HCT116 (cell line): ENCODE results near the gene CCDC86. TPM values are rescaled to one million over a fixed set of nuclear protein-coding genes. Genes with fewer than 3 reads are reported as not detected.

Source experiments
- ATAC-seq: fragments of 200-7000 bp; cut with Tn5 transposase; 2 replicates; pipeline ENCODE4 v1.9.1; 2020; ENCODE audit warnings: mild to moderate bottlenecking, moderate library complexity
- BruUV-seq: library from RNA; stranded (reverse); fragments of 400-500 nt; replicated peaks from 2 replicates; lab custom pipeline; 2021; lab: Mats Ljungman, UMichigan
- CTCF ChIA-PET: fragments of 300-600 bp; sonication (Branson Sonifier 250); formaldehyde crosslinking; loops from one replicate; lab custom pipeline; 2021; ENCODE audit warnings: antibody characterized with exemption; lab: Charles Lee
- POLR2A ChIA-PET: fragments of 300-600, 350-600 bp; sonication (Branson Sonifier 250); formaldehyde crosslinking; loops from one replicate; lab custom pipeline; 2021; ENCODE audit warnings: antibody characterized with exemption; lab: Charles Lee
- RAD21 ChIA-PET, 2 experiments: fragments of 300-600 bp; sonication (Branson Sonifier 250); formaldehyde crosslinking; loops; one replicate each; lab custom pipeline; 2023; ENCODE audit warnings: low total read pairs in 2 of 2; ENCODE audit not compliant: uncharacterized antibody in 2 of 2, unreplicated experiment in 2 of 2, low non-redundant PET in 1 of 2; lab: Charles Lee
- DNase-seq: peaks from one replicate; pipeline ENCODE4 v3.0.0-alpha.2; 2010; ENCODE audit warnings: low read depth, low spot score
- H2AFZ ChIP-seq: fragments of 200-600 bp; shearing (Covaris generic), sonication (generic); 2 replicates; pipeline ENCODE4 v1.6.1; 2017; ENCODE audit warnings: low read depth, mixed run types, mixed read lengths, antibody characterized with exemption, low read length; ENCODE audit not compliant: poor library complexity, severe bottlenecking
- H3K27ac ChIP-seq: 2 replicates; pipeline ENCODE4 v1.5.1; 2012; ENCODE audit warnings: low read depth, low read length
- H3K27me3 ChIP-seq: fragments of 200-600 bp; sonication (generic); 2 replicates; pipeline ENCODE4 v1.6.1; 2016; ENCODE audit warnings: mixed run types, low read length, mixed read lengths; ENCODE audit not compliant: insufficient read depth
- H3K36me3 ChIP-seq, 2 experiments: fragments of 200-500 bp in 1 of 2; fragments of 200-600 bp in 1 of 2; sonication (Bioruptor generic) in 1 of 2; sonication (generic) in 1 of 2; 2 replicates each; pipeline versions ENCODE4 v1.5.1 to v1.6.1; 2014 to 2016; ENCODE audit warnings: low read length in 2 of 2, inconsistent platforms in 1 of 2, mixed read lengths in 1 of 2, mixed run types in 1 of 2; ENCODE audit not compliant: insufficient read depth in 2 of 2, control insufficient read depth in 1 of 2
- H3K4me1 ChIP-seq, 2 experiments: fragments of 200-600 bp in 1 of 2; sonication (generic) in 1 of 2; 2 replicates each; pipeline versions ENCODE4 v1.5.1 to v1.6.1; 2012 to 2017; ENCODE audit warnings: low read length in 2 of 2, inconsistent platforms in 1 of 2, mild to moderate bottlenecking in 1 of 2, mixed read lengths in 1 of 2, mixed run types in 1 of 2, moderate library complexity in 1 of 2; ENCODE audit not compliant: insufficient read depth in 2 of 2, control insufficient read depth in 1 of 2
- H3K4me2 ChIP-seq: fragments of 200-600 bp; sonication (generic); 2 replicates; pipeline ENCODE4 v1.6.1; 2017; ENCODE audit warnings: mixed run types, low read length, mixed read lengths
- H3K4me3 ChIP-seq, 2 experiments: fragments of 200-600 bp in 1 of 2; sonication (generic) in 1 of 2; replicated peaks in 1 of 2; 2 replicates each; pipeline ENCODE4 v1.5.1; 2011 to 2016; ENCODE audit warnings: low read length in 2 of 2, control low read depth in 1 of 2, low read depth in 1 of 2, mild to moderate bottlenecking in 1 of 2, mixed read lengths in 1 of 2, mixed run types in 1 of 2
- H3K79me2 ChIP-seq: fragments of 200-600 bp; sonication (generic); 2 replicates; pipeline ENCODE4 v1.6.1; 2017; ENCODE audit warnings: mild to moderate bottlenecking, mixed run types, low read length, moderate library complexity, mixed read lengths; ENCODE audit not compliant: insufficient read depth
- H3K9ac ChIP-seq: fragments of 200-600 bp; sonication (generic); 2 replicates; pipeline ENCODE4 v1.6.1; 2016; ENCODE audit warnings: low read length, mixed read lengths
- H3K9me2 ChIP-seq: fragments of 200-600 bp; sonication (generic), shearing (Covaris generic); 2 replicates; pipeline ENCODE4 v1.6.1; 2017; ENCODE audit warnings: mixed run types, mild to moderate bottlenecking, moderate library complexity; ENCODE audit not compliant: insufficient read depth
- H3K9me3 ChIP-seq, 2 experiments: fragments of 200-500 bp in 1 of 2; fragments of 200-600 bp in 1 of 2; sonication (Bioruptor generic) in 1 of 2; sonication (generic) in 1 of 2; 2 replicates each; pipeline ENCODE4 v1.6.1; 2014 to 2017; ENCODE audit warnings: low read length in 2 of 2, mixed read lengths in 2 of 2, inconsistent platforms in 1 of 2, low read depth in 1 of 2, mild to moderate bottlenecking in 1 of 2, mixed run types in 1 of 2, moderate library complexity in 1 of 2; ENCODE audit not compliant: control insufficient read depth in 1 of 2, insufficient read depth in 1 of 2
- H4K20me1 ChIP-seq: fragments of 200-600 bp; sonication (generic), shearing (Covaris generic); 2 replicates; pipeline ENCODE4 v1.6.1; 2017; ENCODE audit warnings: mixed run types, mild to moderate bottlenecking, moderate library complexity; ENCODE audit not compliant: insufficient read depth
- ATF3 ChIP-seq: IDR thresholded peaks from 2 replicates; pipeline ENCODE4 v1.6.1; 2012
- CBX3 ChIP-seq: IDR thresholded peaks from 2 replicates; pipeline ENCODE4 v1.6.1; 2012; ENCODE audit warnings: low read depth
- EGR1 ChIP-seq: IDR thresholded peaks from 2 replicates; pipeline ENCODE4 v1.6.1; 2012; ENCODE audit warnings: low read depth
- ELF1 ChIP-seq: IDR thresholded peaks from 2 replicates; pipeline ENCODE4 v1.6.1; 2012; ENCODE audit warnings: low read depth, borderline replicate concordance
- EZH2 ChIP-seq: fragments of 200-600 bp; sonication (generic); IDR thresholded peaks from 2 replicates; pipeline ENCODE4 v1.6.1; 2017; ENCODE audit warnings: antibody characterized with exemption, mixed run types
- FOSL1 ChIP-seq: IDR thresholded peaks from 2 replicates; pipeline ENCODE4 v1.6.1; 2012; ENCODE audit warnings: low read depth
- JUND ChIP-seq: IDR thresholded peaks from 2 replicates; pipeline ENCODE4 v1.6.1; 2012
- MAX ChIP-seq: IDR thresholded peaks from 2 replicates; pipeline ENCODE4 v1.6.1; 2012
- POLR2A ChIP-seq: IDR thresholded peaks from 2 replicates; pipeline ENCODE4 v1.7.0; 2011; ENCODE audit warnings: borderline replicate concordance; ENCODE audit not compliant: insufficient read depth, insufficient read length; ENCODE audit errors: extremely low read depth
- POLR2AphosphoS5 ChIP-seq: IDR thresholded peaks from 2 replicates; pipeline ENCODE4 v1.6.1; 2011; ENCODE audit warnings: mild to moderate bottlenecking, low read depth, low read length, moderate library complexity
- RAD21 ChIP-seq: IDR thresholded peaks from 2 replicates; pipeline ENCODE4 v1.6.1; 2012; ENCODE audit warnings: low read depth, mild to moderate bottlenecking
- SRF ChIP-seq: IDR thresholded peaks from 2 replicates; pipeline ENCODE4 v1.6.1; 2012; ENCODE audit warnings: low read depth
- TCF7L2 ChIP-seq: IDR thresholded peaks from 2 replicates; pipeline ENCODE4 v1.7.0; 2011; ENCODE audit warnings: borderline replicate concordance, inconsistent platforms; ENCODE audit not compliant: insufficient read depth, insufficient read length; ENCODE audit errors: extremely low read depth
- YY1 ChIP-seq: IDR thresholded peaks from 2 replicates; pipeline ENCODE4 v1.6.1; 2011; ENCODE audit warnings: low read length, low read depth, moderate library complexity, mild to moderate bottlenecking; ENCODE audit not compliant: insufficient replicate concordance; ENCODE audit errors: extremely low read depth
- ZBTB33 ChIP-seq: IDR thresholded peaks from 2 replicates; pipeline ENCODE4 v1.6.1; 2011; ENCODE audit warnings: mild to moderate bottlenecking, low read length, moderate library complexity; ENCODE audit not compliant: insufficient replicate concordance; ENCODE audit errors: extremely low read depth
- ZFX ChIP-seq: fragments of 450-650 bp; IDR thresholded peaks from 2 replicates; pipeline ENCODE4 v1.6.1; 2017
- intact Hi-C: fragments of 100-400 bp; cut with micrococcal nuclease; formaldehyde crosslinking; loops from 2 replicates; pipeline ENCODE4 v1.10.0; 2022
- total RNA-seq: library from RNA; stranded (reverse); gene quantifications from one replicate; pipeline ENCODE4 v1.2.1, GENCODE V29; 2021; ENCODE audit not compliant: unreplicated experiment

Gene CCDC86
- total RNA-seq, 1 experiment from 2014 or later = 69.6 TPM

GRCh38 chr11:60801194-60801593 lies 40.7 kb upstream of the CCDC86 start:
- DNase-seq (no peak), ATAC-seq (peak; percentile 63; the same call in 1 of the 2 replicates)
- Histone ChIP-seq H3K9ac (no peak overlapping the region), H3K4me2 (no peak overlapping the region), H3K9me2 (no peaks in the 10 kb centered on the region), H2AFZ (no peak overlapping the region), H3K4me1 (no peaks in the 10 kb centered on the region), H3K4me3 (no peak overlapping the region), H3K9me3 (no peaks in the 10 kb centered on the region), H3K27me3 (peaks cover 13% of the 10 kb centered on the region), H3K27ac (no peak overlapping the region), H3K79me2 (no peaks in the 10 kb centered on the region), H4K20me1 (no peaks in the 10 kb centered on the region), H3K36me3 (no peaks in the 10 kb centered on the region)
- intact Hi-C loops = no loop called here
- ChIA-PET CTCF (no interaction called here), POLR2A (no interaction called here), RAD21 (no interaction called here)
- BruUV-seq = no TSS peak
- TF ChIP-seq RAD21 (no peak), YY1 (no peak), CBX3 (no peak)
- TF ChIP-seq, all 23 proteins: peak for 0

GRCh38 chr11:60803273-60803936 lies 38.5 kb upstream of the CCDC86 start:
- no peak overlapping the region for H3K27ac ChIP-seq
- H2AFZ ChIP-seq = no peak overlapping the region
- no peaks in the 10 kb centered on the region for H3K79me2 ChIP-seq
- ChIA-PET CTCF (no interaction called here), POLR2A (no interaction called here), RAD21 (no interaction called here)
- no peaks in the 10 kb centered on the region for H3K4me1 ChIP-seq
- H3K36me3 ChIP-seq = no peaks in the 10 kb centered on the region
- no peaks in the 10 kb centered on the region for H4K20me1 ChIP-seq
- ATAC-seq (no peak), DNase-seq (no peak)
- no peak overlapping the region for H3K4me3 ChIP-seq
- H3K9me3 ChIP-seq = no peaks in the 10 kb centered on the region
- peaks cover 13% of the 10 kb centered on the region for H3K27me3 ChIP-seq
- TF ChIP-seq MAX (no peak), POLR2A (no peak), JUND (no peak), ELF1 (no peak), SRF (no peak), ATF3 (no peak), ZFX (no peak), EZH2 (no peak), EGR1 (no peak), ZBTB33 (no peak), TCF7L2 (no peak), RAD21 (no peak), FOSL1 (no peak), POLR2AphosphoS5 (no peak), YY1 (no peak)
- BruUV-seq = no TSS peak
- H3K4me2 ChIP-seq = no peak overlapping the region
- intact Hi-C loops = no loop called here
- no peak overlapping the region for H3K9ac ChIP-seq
- no peaks in the 10 kb centered on the region for H3K9me2 ChIP-seq
